HEK293 (cell line): Measurements from ENCODE around the gene STX10.

Experiments
- GLIS1 ChIP-seq: fragments of 450-650 bp; formaldehyde crosslinking; IDR thresholded peaks from 2 replicates; pipeline ENCODE4 v1.5.1; 2016; ENCODE audit warnings: missing biosample characterization, missing genetic modification characterization
- HIC1 ChIP-seq: fragments of 450-650 bp; formaldehyde crosslinking; IDR thresholded peaks from 2 replicates; pipeline ENCODE4 v1.5.1; 2016; ENCODE audit warnings: missing biosample characterization, missing genetic modification characterization
- KLF10 ChIP-seq: fragments of 450-650 bp; IDR thresholded peaks from 2 replicates; pipeline ENCODE4 v1.5.1; 2018; ENCODE audit warnings: missing biosample characterization, mild to moderate bottlenecking, missing genetic modification characterization
- KLF7 ChIP-seq: fragments of 450-650 bp; formaldehyde crosslinking; IDR thresholded peaks from 2 replicates; pipeline ENCODE4 v1.5.1; 2016; ENCODE audit warnings: missing biosample characterization, missing genetic modification characterization, borderline replicate concordance
- KLF8 ChIP-seq: fragments of 450-650 bp; formaldehyde crosslinking; IDR thresholded peaks from 2 replicates; pipeline ENCODE4 v1.5.1; 2016; ENCODE audit warnings: missing biosample characterization, missing genetic modification characterization
- OSR2 ChIP-seq: fragments of 450-650 bp; formaldehyde crosslinking; IDR thresholded peaks from 2 replicates; pipeline ENCODE4 v1.5.1; 2016; ENCODE audit warnings: missing biosample characterization, missing genetic modification characterization
- PBX3 ChIP-seq: sonication (generic); formaldehyde crosslinking; IDR thresholded peaks from 2 replicates; pipeline ENCODE4 v1.8.1; 2022; ENCODE audit warnings: mild to moderate bottlenecking, moderate library complexity, missing genetic modification reagents
- PRDM4 ChIP-seq: fragments of 450-650 bp; formaldehyde crosslinking; IDR thresholded peaks from 2 replicates; pipeline ENCODE4 v1.5.1; 2017; ENCODE audit warnings: missing biosample characterization, missing genetic modification characterization
- SETDB1 ChIP-seq: IDR thresholded peaks from one replicate; pipeline ENCODE4 v1.6.1; 2017; ENCODE audit warnings: mild to moderate bottlenecking, low read length, moderate library complexity, mixed read lengths; ENCODE audit not compliant: insufficient read length
- ZBTB10 ChIP-seq: fragments of 450-650 bp; formaldehyde crosslinking; IDR thresholded peaks from 2 replicates; pipeline ENCODE4 v1.5.1; 2016; ENCODE audit warnings: missing biosample characterization, missing genetic modification characterization
- ZBTB11 ChIP-seq: fragments of 450-650 bp; formaldehyde crosslinking; conservative IDR thresholded peaks from 2 replicates; pipeline ENCODE4 v1.5.1; 2016; ENCODE audit warnings: low read depth, missing biosample characterization, missing genetic modification characterization
- ZBTB17 ChIP-seq: fragments of 450-650 bp; formaldehyde crosslinking; IDR thresholded peaks from 2 replicates; pipeline ENCODE4 v1.5.1; 2016; ENCODE audit warnings: missing biosample characterization, missing genetic modification characterization
- ZBTB21 ChIP-seq: fragments of 450-650 bp; formaldehyde crosslinking; IDR thresholded peaks from 2 replicates; pipeline ENCODE4 v1.5.1; 2017; ENCODE audit warnings: missing biosample characterization, missing genetic modification characterization
- ZBTB26 ChIP-seq: fragments of 450-650 bp; formaldehyde crosslinking; optimal IDR thresholded peaks from 2 replicates; pipeline ENCODE3; 2016; ENCODE audit warnings: missing biosample characterization, mild to moderate bottlenecking, missing genetic modification characterization
- ZNF140 ChIP-seq: fragments of 450-650 bp; formaldehyde crosslinking; IDR thresholded peaks from 2 replicates; pipeline ENCODE4 v1.5.1; 2016; ENCODE audit warnings: missing biosample characterization, missing genetic modification characterization
- ZNF184 ChIP-seq: fragments of 450-650 bp; IDR thresholded peaks from 2 replicates; pipeline ENCODE4 v1.5.1; 2018; ENCODE audit warnings: missing biosample characterization, mild to moderate bottlenecking, missing genetic modification characterization
- ZNF19 ChIP-seq: fragments of 450-650 bp; formaldehyde crosslinking; IDR thresholded peaks from 2 replicates; pipeline ENCODE4; 2016; ENCODE audit warnings: missing biosample characterization, missing genetic modification characterization, low read depth
- ZNF398 ChIP-seq: fragments of 450-650 bp; formaldehyde crosslinking; IDR thresholded peaks from 2 replicates; pipeline ENCODE4 v1.5.1; 2017; ENCODE audit warnings: missing biosample characterization, missing genetic modification characterization
- ZNF423 ChIP-seq: fragments of 450-650 bp; formaldehyde crosslinking; IDR thresholded peaks from 2 replicates; pipeline ENCODE4 v1.5.1; 2016; ENCODE audit warnings: missing biosample characterization, missing genetic modification characterization
- ZNF426 ChIP-seq: fragments of 450-650 bp; formaldehyde crosslinking; IDR thresholded peaks from 2 replicates; pipeline ENCODE4 v1.5.1; 2017; ENCODE audit warnings: missing biosample characterization, missing genetic modification characterization, mild to moderate bottlenecking, inconsistent platforms, moderate library complexity
- ZNF561 ChIP-seq: fragments of 450-650 bp; IDR thresholded peaks from 2 replicates; pipeline ENCODE4 v1.5.1; 2018; ENCODE audit warnings: missing biosample characterization, missing genetic modification characterization, borderline replicate concordance
- ZSCAN16 ChIP-seq: fragments of 450-650 bp; formaldehyde crosslinking; IDR thresholded peaks from 2 replicates; pipeline ENCODE4 v1.5.1; 2016; ENCODE audit warnings: missing biosample characterization, missing genetic modification characterization

Gene STX10

GRCh38 chr19:13162724-13163608 lies 12.8 kb upstream of the STX10 start (continued):
- TF ChIP-seq ZBTB17: peak; percentile 70
- TF ChIP-seq KLF7 (tag by site-specific recombination): peak; percentile 57; the same call in 1 of the 2 replicates
- no peak for TF ChIP-seq ZNF19
- TF ChIP-seq ZNF423 (tag by site-specific recombination): peak; percentile 90
- 0 out of 2 replicates have a peak, but pooled peaks have one; percentile 22 for TF ChIP-seq HIC1
- peak; percentile 97 for TF ChIP-seq KLF8
- TF ChIP-seq ZBTB21: 0 out of 2 replicates have a peak, but pooled peaks have one; percentile 14
- TF ChIP-seq OSR2 (tag by site-specific recombination): peak; percentile 33; the same call in 1 of the 2 replicates
- no peak for TF ChIP-seq ZNF426 (tag by site-specific recombination)
- peak; percentile 64 for TF ChIP-seq ZNF398 (tag by site-specific recombination)
- 0 out of 2 replicates have a peak, but pooled peaks have one; percentile 25 for TF ChIP-seq PRDM4 (tag by site-specific recombination)
- peak; percentile 63; the same call in 1 of the 2 replicates for TF ChIP-seq ZBTB10 (tag by site-specific recombination)
- 0 out of 2 replicates have a peak, but pooled peaks have one; percentile 19 for TF ChIP-seq ZBTB11 (tag by site-specific recombination)
- TF ChIP-seq PBX3 (CRISPR knock-in tag): 0 out of 2 replicates have a peak, but pooled peaks have one; percentile 39
- TF ChIP-seq KLF10 (tag by site-specific recombination): peak; percentile 91
- 0 out of 2 replicates have a peak, but pooled peaks have one; percentile 7 for TF ChIP-seq ZNF184
- no peak for TF ChIP-seq ZNF140 (tag by site-specific recombination)
- TF ChIP-seq SETDB1: no peak
- peak; percentile 80 for TF ChIP-seq ZSCAN16 (tag by site-specific recombination)
- peak; percentile 81 for TF ChIP-seq GLIS1 (tag by site-specific recombination)
- TF ChIP-seq ZNF561: peak; percentile 53; the same call in 1 of the 2 replicates
- peak; percentile 62 for TF ChIP-seq ZBTB26
